ENCODE measurements around the gene GTF2IRD1. TPM values are rescaled to one million over a fixed set of nuclear protein-coding genes. Genes with fewer than 3 reads are reported as not detected.
"Not testable (repeated sequence)": the region's sequence is repeated elsewhere in the genome, so short reads cannot be mapped to it uniquely, and the experiment has no call there.

GTF2IRD1 gene
- total RNA-seq, 1 experiment from 2014 or later, result 53.6 TPM

- BruUV-seq (replicated peaks), result no TSS peak
- no peaks in the 10 kb centered on the region for H3K36me3 Mint-ChIP-seq (ENCODE audit: insufficient read depth, unreplicated experiment)
- Histone ChIP-seq H3K36me3 (ENCODE audit: control insufficient read depth, insufficient read depth, low read length) (no peaks in the 10 kb centered on the region), H3K9me3 (no peaks in the 10 kb centered on the region), H3K27me3 (replicated peaks; ENCODE audit: control insufficient read depth, insufficient read depth, low read length) (no peaks in the 10 kb centered on the region), H3K4me1 (no peaks in the 10 kb centered on the region), H3K4me3 (ENCODE audit: low read depth, low read length) (no peak overlapping the region)
- H3K4me3 Mint-ChIP-seq (ENCODE audit: unreplicated experiment), result no peak overlapping the region
- no peaks in the 10 kb centered on the region for H3K9me3 Mint-ChIP-seq (ENCODE audit: unreplicated experiment)
- no peak overlapping the region for H3K27ac Mint-ChIP-seq (ENCODE audit: unreplicated experiment)
- ChIA-PET POLR2A (no interaction called here), CTCF (interaction anchor here (0.7 kb wide), 1 partner anchor 45 kb away, joined by 3 read pairs; no protein-coding TSS in a partner anchor)
- DNase-seq, result no peak
- intact Hi-C loops (cut with micrococcal nuclease; ENCODE audit: unreplicated experiment), result no loop called here
- H3K4me1 Mint-ChIP-seq (ENCODE audit: low read depth, unreplicated experiment), result no peaks in the 10 kb centered on the region
- no peaks in the 10 kb centered on the region for H3K27me3 Mint-ChIP-seq (ENCODE audit: insufficient read depth, unreplicated experiment)
- TF ChIP-seq CTCF (IDR thresholded peaks at IDR 0.05; ENCODE audit: insufficient read depth in 1 of 2, low read depth in 1 of 2, low read length in 1 of 2, severe bottlenecking in 1 of 2, unreplicated experiment in 1 of 2), result no peak
Observed at GRCh38 chr7:74409571-74409970, 44.1 kb upstream of the GTF2IRD1 start.

GRCh38 chr7:74410772-74411171, 42.9 kb upstream of the GTF2IRD1 start:
- H3K27ac Mint-ChIP-seq (ENCODE audit: unreplicated experiment), result no peak overlapping the region
- intact Hi-C loops (cut with micrococcal nuclease; ENCODE audit: unreplicated experiment), result loop anchor here (10.0 kb wide), 1 partner anchor 244 kb away; the partner anchor contains the start of gene GTF2I
- TF ChIP-seq CTCF (IDR thresholded peaks at IDR 0.05; ENCODE audit: insufficient read depth in 1 of 2, low read depth in 1 of 2, low read length in 1 of 2, severe bottlenecking in 1 of 2, unreplicated experiment in 1 of 2), result no peak
- H3K4me1 Mint-ChIP-seq (ENCODE audit: low read depth, unreplicated experiment), result no peaks in the 10 kb centered on the region
- BruUV-seq (replicated peaks), result no TSS peak
- DNase-seq, result no peak
- ChIA-PET CTCF (no interaction called here), POLR2A (no interaction called here)
- H3K4me1 ChIP-seq, result no peaks in the 10 kb centered on the region
- H3K4me3 ChIP-seq (ENCODE audit: low read depth, low read length), result no peak overlapping the region
- no peaks in the 10 kb centered on the region for H3K27me3 Mint-ChIP-seq (ENCODE audit: insufficient read depth, unreplicated experiment)
- no peaks in the 10 kb centered on the region for H3K36me3 ChIP-seq (ENCODE audit: control insufficient read depth, insufficient read depth, low read length)
- H3K27me3 ChIP-seq (replicated peaks; ENCODE audit: control insufficient read depth, insufficient read depth, low read length), result no peaks in the 10 kb centered on the region
- no peaks in the 10 kb centered on the region for H3K9me3 Mint-ChIP-seq (ENCODE audit: unreplicated experiment)
- no peaks in the 10 kb centered on the region for H3K36me3 Mint-ChIP-seq (ENCODE audit: insufficient read depth, unreplicated experiment)
- no peak overlapping the region for H3K4me3 Mint-ChIP-seq (ENCODE audit: unreplicated experiment)
- H3K9me3 ChIP-seq, result no peaks in the 10 kb centered on the region

GRCh38 chr7:74411571-74411970, 42.1 kb upstream of the GTF2IRD1 start:
- H3K9me3 ChIP-seq; H3K4me3 Mint-ChIP-seq (ENCODE audit: unreplicated experiment); H3K36me3 ChIP-seq (ENCODE audit: control insufficient read depth, insufficient read depth, low read length); CTCF ChIA-PET; H3K9me3 Mint-ChIP-seq (ENCODE audit: unreplicated experiment); H3K27me3 ChIP-seq (replicated peaks; ENCODE audit: control insufficient read depth, insufficient read depth, low read length); H3K4me3 ChIP-seq (ENCODE audit: low read depth, low read length); H3K4me1 ChIP-seq; H3K27ac Mint-ChIP-seq (ENCODE audit: unreplicated experiment); H3K36me3 Mint-ChIP-seq (ENCODE audit: insufficient read depth, unreplicated experiment); BruUV-seq (replicated peaks); H3K4me1 Mint-ChIP-seq (ENCODE audit: low read depth, unreplicated experiment); DNase-seq; POLR2A ChIA-PET; H3K27me3 Mint-ChIP-seq (ENCODE audit: insufficient read depth, unreplicated experiment): not testable (repeated sequence)
- intact Hi-C loops (cut with micrococcal nuclease; ENCODE audit: unreplicated experiment), result loop anchor here (10.0 kb wide), 1 partner anchor 243 kb away; the partner anchor contains the start of gene GTF2I

GRCh38 chr7:74412056-74412455, 41.6 kb upstream of the GTF2IRD1 start:
- intact Hi-C loops (cut with micrococcal nuclease; ENCODE audit: unreplicated experiment), result loop anchor here (10.0 kb wide), 1 partner anchor 243 kb away; the partner anchor contains the start of gene GTF2I
- H3K9me3 Mint-ChIP-seq (ENCODE audit: unreplicated experiment), result no peaks in the 10 kb centered on the region
- H3K4me1 ChIP-seq, result no peaks in the 10 kb centered on the region
- no peaks in the 10 kb centered on the region for H3K9me3 ChIP-seq
- ChIA-PET POLR2A (no interaction called here), CTCF (no interaction called here)
- H3K27me3 Mint-ChIP-seq (ENCODE audit: insufficient read depth, unreplicated experiment), result no peaks in the 10 kb centered on the region
- H3K4me3 ChIP-seq (ENCODE audit: low read depth, low read length), result no peak overlapping the region
- no peak for DNase-seq
- BruUV-seq (replicated peaks), result no TSS peak
- no peak overlapping the region for H3K4me3 Mint-ChIP-seq (ENCODE audit: unreplicated experiment)
- no peak overlapping the region for H3K27ac Mint-ChIP-seq (ENCODE audit: unreplicated experiment)
- no peaks in the 10 kb centered on the region for H3K4me1 Mint-ChIP-seq (ENCODE audit: low read depth, unreplicated experiment)
- H3K36me3 ChIP-seq (ENCODE audit: control insufficient read depth, insufficient read depth, low read length), result no peaks in the 10 kb centered on the region
- TF ChIP-seq CTCF (IDR thresholded peaks at IDR 0.05; ENCODE audit: insufficient read depth in 1 of 2, low read depth in 1 of 2, low read length in 1 of 2, severe bottlenecking in 1 of 2, unreplicated experiment in 1 of 2), result no peak
- H3K36me3 Mint-ChIP-seq (ENCODE audit: insufficient read depth, unreplicated experiment), result no peaks in the 10 kb centered on the region
- no peaks in the 10 kb centered on the region for H3K27me3 ChIP-seq (replicated peaks; ENCODE audit: control insufficient read depth, insufficient read depth, low read length)
